ENCODE results near the gene GRAMD2B.

The GRAMD2B gene

GRCh38 chr5:126455264-126455663 lies 32.1 kb downstream of the GRAMD2B start:
- TF ChIP-seq, protein P1, sequence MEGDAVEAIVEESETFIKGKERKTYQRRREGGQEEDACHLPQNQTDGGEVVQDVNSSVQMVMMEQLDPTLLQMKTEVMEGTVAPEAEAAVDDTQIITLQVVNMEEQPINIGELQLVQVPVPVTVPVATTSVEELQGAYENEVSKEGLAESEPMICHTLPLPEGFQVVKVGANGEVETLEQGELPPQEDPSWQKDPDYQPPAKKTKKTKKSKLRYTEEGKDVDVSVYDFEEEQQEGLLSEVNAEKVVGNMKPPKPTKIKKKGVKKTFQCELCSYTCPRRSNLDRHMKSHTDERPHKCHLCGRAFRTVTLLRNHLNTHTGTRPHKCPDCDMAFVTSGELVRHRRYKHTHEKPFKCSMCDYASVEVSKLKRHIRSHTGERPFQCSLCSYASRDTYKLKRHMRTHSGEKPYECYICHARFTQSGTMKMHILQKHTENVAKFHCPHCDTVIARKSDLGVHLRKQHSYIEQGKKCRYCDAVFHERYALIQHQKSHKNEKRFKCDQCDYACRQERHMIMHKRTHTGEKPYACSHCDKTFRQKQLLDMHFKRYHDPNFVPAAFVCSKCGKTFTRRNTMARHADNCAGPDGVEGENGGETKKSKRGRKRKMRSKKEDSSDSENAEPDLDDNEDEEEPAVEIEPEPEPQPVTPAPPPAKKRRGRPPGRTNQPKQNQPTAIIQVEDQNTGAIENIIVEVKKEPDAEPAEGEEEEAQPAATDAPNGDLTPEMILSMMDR (IDR thresholded peaks at IDR 0.05; ENCODE audit: control insufficient read depth, extremely low read depth, insufficient read depth): no peak
- DNase-seq (ENCODE audit: low read depth): no peak
- no peak overlapping the region for H3K4me3 ChIP-seq (ENCODE audit: low read depth, low read length)

DNA sequence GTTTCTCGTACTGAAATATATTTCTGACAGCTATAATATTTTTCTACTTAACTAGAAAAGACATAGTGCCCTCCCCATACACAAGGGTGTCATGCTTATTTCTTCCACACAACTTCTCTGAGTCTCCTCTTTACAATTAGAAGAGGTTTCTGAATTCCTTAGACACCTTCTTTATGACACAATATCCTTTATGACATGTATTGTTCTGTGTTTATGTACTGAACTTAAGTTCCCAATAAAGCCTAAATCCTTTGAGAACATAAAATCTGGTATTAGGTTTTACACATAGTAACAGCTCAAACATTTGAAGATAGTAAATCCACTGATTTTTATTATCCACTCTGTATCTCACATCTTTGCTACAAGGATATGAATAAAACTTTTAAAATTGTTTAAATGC lies 32.5 kb downstream of the GRAMD2B start:
- no peak for DNase-seq (ENCODE audit: low read depth)
- TF ChIP-seq, protein P1 (IDR thresholded peaks at IDR 0.05; ENCODE audit: control insufficient read depth, extremely low read depth, insufficient read depth): no peak
- no peak overlapping the region for H3K4me3 ChIP-seq (ENCODE audit: low read depth, low read length)

DNA sequence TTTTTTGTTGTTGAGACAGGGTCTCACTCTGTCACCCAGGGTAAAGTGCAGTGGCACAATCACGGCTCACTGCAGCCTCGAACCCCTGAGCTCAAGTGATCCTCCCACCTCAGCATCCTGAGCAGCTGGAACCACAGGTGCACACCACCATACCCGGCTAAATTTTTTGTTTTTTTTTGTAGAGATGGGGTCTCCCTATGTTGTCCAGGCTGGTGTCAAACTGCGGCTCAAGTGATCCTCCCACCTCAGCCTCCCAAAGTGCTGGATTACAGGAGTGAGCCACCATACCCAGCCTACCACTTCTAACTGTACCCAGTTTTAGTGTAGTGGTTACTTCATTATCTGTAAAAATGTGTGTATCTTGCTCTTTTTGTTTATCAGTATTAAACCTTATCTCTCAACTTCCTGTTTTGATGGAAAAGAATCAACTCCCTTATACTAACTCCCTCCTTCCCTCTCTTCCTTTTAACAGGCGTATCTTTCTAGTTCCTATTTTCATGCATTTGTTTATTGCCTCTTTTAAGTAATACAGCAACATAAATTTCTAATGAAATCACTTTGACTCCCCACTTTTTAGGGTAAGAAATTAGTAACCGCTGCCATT lies 33.1 kb downstream of the GRAMD2B start:
- DNase-seq (ENCODE audit: low read depth): no peak
- TF ChIP-seq, protein P1 (IDR thresholded peaks at IDR 0.05; ENCODE audit: control insufficient read depth, extremely low read depth, insufficient read depth): no peak
- no peak overlapping the region for H3K4me3 ChIP-seq (ENCODE audit: low read depth, low read length)

DNA sequence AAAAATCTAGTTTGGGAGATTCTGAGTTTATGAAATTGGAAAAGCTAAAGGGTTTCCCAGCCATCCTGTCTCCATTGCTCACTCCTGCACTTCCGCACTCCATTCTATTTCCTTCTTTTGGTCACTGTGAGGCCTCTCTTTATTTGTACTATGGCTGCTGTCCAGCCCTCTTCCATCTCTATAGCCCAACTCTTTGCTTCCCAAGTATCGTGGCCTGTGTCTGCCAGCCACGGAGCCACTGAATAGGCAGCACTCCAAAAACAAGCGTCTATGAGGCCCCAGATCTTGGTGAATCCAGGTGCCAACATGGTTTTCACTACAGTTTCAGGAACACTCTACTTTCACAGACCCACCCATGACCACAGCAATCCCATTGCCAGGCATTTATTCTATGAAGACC lies 37.2 kb downstream of the GRAMD2B start:
- no peak for DNase-seq (ENCODE audit: low read depth)
- H3K4me3 ChIP-seq (ENCODE audit: low read depth, low read length): no peak overlapping the region
- TF ChIP-seq, protein P1 (IDR thresholded peaks at IDR 0.05; ENCODE audit: control insufficient read depth, extremely low read depth, insufficient read depth): no peak

DNA sequence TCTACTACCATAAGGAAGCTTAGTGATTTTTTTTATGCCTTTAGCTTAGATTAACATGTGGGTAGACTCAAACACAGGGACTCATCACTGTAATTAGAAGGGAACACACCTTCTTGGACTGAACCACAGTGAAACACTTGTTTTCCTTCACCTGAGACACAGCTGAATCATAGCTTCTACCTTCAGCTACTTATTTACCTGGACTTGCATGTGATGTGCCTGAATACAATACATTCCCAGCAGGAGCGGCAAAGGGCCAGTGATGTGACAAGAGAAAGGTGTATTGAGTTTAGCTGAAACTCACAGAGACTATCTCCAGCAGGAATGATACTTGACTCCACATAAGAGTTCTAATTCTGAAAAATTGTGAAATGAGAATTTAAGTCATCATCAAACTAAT lies 37.8 kb downstream of the GRAMD2B start:
- no peak for DNase-seq (ENCODE audit: low read depth)
- TF ChIP-seq, protein P1 (IDR thresholded peaks at IDR 0.05; ENCODE audit: control insufficient read depth, extremely low read depth, insufficient read depth): no peak
- no peak overlapping the region for H3K4me3 ChIP-seq (ENCODE audit: low read depth, low read length)

GRCh38 chr5:126461838-126462237 lies 38.6 kb downstream of the GRAMD2B start:
- TF ChIP-seq, protein P1 (IDR thresholded peaks at IDR 0.05; ENCODE audit: control insufficient read depth, extremely low read depth, insufficient read depth): no peak
- H3K4me3 ChIP-seq (ENCODE audit: low read depth, low read length): no peak overlapping the region
- DNase-seq (ENCODE audit: low read depth): no peak
